ENCODE results near the gene CFAP97D2.

Gene CFAP97D2

GRCh38 chr13:114200399-114200911 lies 21.4 kb downstream of the CFAP97D2 start:
- FAIRE-seq: no peak

- no peak for FAIRE-seq
Observed at GRCh38 chr13:114202581-114202980, 23.5 kb downstream of the CFAP97D2 start.

- FAIRE-seq: no peak
Observed at GRCh38 chr13:114203536-114203935, 24.5 kb downstream of the CFAP97D2 start.

- no peak for FAIRE-seq
Observed at GRCh38 chr13:114204894-114205293, 25.8 kb downstream of the CFAP97D2 start.

- FAIRE-seq: no peak
Observed at GRCh38 chr13:114208134-114208533, 29.1 kb downstream of the CFAP97D2 start.

- FAIRE-seq: no peak
Observed at GRCh38 chr13:114211446-114212157, 32.5 kb downstream of the CFAP97D2 start.

- no peak for FAIRE-seq
Observed at GRCh38 chr13:114212158-114212495, 33.1 kb downstream of the CFAP97D2 start.

GRCh38 chr13:114213980-114214379 lies 34.9 kb downstream of the CFAP97D2 start:
- no peak for FAIRE-seq

GRCh38 chr13:114219392-114219791 lies 40.3 kb downstream of the CFAP97D2 start:
- no peak for FAIRE-seq

GRCh38 chr13:114222461-114222968 lies 43.5 kb downstream of the CFAP97D2 start:
- FAIRE-seq: no peak

GRCh38 chr13:114224201-114224600 lies 45.1 kb downstream of the CFAP97D2 start:
- no peak for FAIRE-seq

GRCh38 chr13:114225610-114226009 lies 46.6 kb downstream of the CFAP97D2 start:
- FAIRE-seq: no peak

- FAIRE-seq: no peak
Observed at GRCh38 chr13:114226088-114226487, 47.0 kb downstream of the CFAP97D2 start.

GRCh38 chr13:114226699-114227323 lies 47.8 kb downstream of the CFAP97D2 start:
- FAIRE-seq: no peak

- no peak for FAIRE-seq
Observed at GRCh38 chr13:114227528-114227927, 48.5 kb downstream of the CFAP97D2 start.

GRCh38 chr13:114228176-114228575 lies 49.1 kb downstream of the CFAP97D2 start:
- no peak for FAIRE-seq

GRCh38 chr13:114229506-114229905 lies 50.4 kb downstream of the CFAP97D2 start:
- FAIRE-seq: no peak

- FAIRE-seq: no peak
Observed at GRCh38 chr13:114230117-114230516, 51.1 kb downstream of the CFAP97D2 start.

- no peak for FAIRE-seq
Observed at GRCh38 chr13:114230575-114230974, 51.5 kb downstream of the CFAP97D2 start.

- FAIRE-seq: no peak
Observed at GRCh38 chr13:114231886-114232285, 52.8 kb downstream of the CFAP97D2 start.

- no peak for FAIRE-seq
Observed at GRCh38 chr13:114234266-114234644, 55.2 kb downstream of the CFAP97D2 start.

GRCh38 chr13:114234645-114235421 lies 55.8 kb downstream of the CFAP97D2 start, which contains the start of gene CDC16:
Gene CDC16, plus strand, starts transcription at chr13:114234897. Its CDS starts 188 bp downstream, at chr13:114235085.
- FAIRE-seq: no peak

GRCh38 chr13:114235697-114236096 lies 56.6 kb downstream of the CFAP97D2 start:
- FAIRE-seq: no peak

All from islet of Langerhans (tissue), 1 donor.